Measurements from ENCODE around the gene MEOX2.

DNA sequence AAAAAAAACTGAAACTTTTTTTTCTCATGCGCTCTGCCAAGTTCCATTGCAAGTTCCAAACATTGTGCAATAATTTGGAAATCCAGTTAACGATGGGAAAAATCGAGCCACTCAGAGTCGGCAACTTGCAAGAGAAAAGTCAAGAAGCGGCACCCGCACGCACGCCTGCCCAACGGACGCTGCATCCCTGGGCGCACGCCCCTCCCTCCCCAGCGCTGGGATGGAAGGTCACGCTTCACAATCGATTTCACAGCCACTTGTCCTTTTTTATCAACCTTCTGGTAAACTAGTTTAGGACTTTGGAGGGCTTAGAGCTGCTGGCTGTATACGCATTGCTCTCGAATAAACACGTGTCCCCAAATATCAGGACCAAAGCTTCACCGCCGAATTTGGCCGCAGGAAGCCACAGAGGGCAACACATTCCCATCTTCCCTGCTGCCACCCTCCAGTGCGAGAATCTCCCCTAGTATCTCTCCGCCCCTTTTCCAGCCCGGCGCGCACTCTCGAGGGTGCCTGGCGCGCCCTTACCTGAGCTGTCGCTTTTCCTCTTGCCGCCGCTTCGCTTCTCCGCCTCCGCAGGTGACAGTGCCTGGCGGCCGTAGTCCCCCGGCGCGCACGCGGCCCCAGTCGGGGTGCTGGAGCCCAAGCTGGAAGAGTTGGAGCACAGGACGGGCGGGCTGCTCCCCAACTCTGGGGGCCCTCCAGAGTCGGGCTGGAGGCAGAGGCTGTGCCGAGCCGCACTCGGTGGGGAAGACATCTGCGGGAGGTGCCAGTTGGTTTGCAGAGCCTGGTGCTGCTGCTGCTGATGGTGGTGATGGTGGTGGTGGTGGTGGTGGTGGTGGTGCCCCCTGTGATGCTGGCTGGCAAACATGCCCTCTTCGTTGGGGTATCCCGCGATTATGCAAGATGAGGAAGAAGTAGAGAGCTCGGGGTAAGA lies 857 bp downstream of the MEOX2 start:
- TF ChIP-seq CHD2 (IDR thresholded peaks at IDR 0.05; ENCODE audit: low read length, partially characterized antibody), result no peak
- TF ChIP-seq, protein P1, sequence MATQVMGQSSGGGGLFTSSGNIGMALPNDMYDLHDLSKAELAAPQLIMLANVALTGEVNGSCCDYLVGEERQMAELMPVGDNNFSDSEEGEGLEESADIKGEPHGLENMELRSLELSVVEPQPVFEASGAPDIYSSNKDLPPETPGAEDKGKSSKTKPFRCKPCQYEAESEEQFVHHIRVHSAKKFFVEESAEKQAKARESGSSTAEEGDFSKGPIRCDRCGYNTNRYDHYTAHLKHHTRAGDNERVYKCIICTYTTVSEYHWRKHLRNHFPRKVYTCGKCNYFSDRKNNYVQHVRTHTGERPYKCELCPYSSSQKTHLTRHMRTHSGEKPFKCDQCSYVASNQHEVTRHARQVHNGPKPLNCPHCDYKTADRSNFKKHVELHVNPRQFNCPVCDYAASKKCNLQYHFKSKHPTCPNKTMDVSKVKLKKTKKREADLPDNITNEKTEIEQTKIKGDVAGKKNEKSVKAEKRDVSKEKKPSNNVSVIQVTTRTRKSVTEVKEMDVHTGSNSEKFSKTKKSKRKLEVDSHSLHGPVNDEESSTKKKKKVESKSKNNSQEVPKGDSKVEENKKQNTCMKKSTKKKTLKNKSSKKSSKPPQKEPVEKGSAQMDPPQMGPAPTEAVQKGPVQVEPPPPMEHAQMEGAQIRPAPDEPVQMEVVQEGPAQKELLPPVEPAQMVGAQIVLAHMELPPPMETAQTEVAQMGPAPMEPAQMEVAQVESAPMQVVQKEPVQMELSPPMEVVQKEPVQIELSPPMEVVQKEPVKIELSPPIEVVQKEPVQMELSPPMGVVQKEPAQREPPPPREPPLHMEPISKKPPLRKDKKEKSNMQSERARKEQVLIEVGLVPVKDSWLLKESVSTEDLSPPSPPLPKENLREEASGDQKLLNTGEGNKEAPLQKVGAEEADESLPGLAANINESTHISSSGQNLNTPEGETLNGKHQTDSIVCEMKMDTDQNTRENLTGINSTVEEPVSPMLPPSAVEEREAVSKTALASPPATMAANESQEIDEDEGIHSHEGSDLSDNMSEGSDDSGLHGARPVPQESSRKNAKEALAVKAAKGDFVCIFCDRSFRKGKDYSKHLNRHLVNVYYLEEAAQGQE (IDR thresholded peaks at IDR 0.05), result no peak
- no peak for TF ChIP-seq ESRRA (IDR thresholded peaks at IDR 0.05; ENCODE audit: borderline replicate concordance, low read length)
- TF ChIP-seq, protein P2, sequence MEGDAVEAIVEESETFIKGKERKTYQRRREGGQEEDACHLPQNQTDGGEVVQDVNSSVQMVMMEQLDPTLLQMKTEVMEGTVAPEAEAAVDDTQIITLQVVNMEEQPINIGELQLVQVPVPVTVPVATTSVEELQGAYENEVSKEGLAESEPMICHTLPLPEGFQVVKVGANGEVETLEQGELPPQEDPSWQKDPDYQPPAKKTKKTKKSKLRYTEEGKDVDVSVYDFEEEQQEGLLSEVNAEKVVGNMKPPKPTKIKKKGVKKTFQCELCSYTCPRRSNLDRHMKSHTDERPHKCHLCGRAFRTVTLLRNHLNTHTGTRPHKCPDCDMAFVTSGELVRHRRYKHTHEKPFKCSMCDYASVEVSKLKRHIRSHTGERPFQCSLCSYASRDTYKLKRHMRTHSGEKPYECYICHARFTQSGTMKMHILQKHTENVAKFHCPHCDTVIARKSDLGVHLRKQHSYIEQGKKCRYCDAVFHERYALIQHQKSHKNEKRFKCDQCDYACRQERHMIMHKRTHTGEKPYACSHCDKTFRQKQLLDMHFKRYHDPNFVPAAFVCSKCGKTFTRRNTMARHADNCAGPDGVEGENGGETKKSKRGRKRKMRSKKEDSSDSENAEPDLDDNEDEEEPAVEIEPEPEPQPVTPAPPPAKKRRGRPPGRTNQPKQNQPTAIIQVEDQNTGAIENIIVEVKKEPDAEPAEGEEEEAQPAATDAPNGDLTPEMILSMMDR (IDR thresholded peaks at IDR 0.05), result no peak
- TF ChIP-seq RFX5 (IDR thresholded peaks at IDR 0.05), result no peak
- no peak for TF ChIP-seq POLR2A (IDR thresholded peaks at IDR 0.05; ENCODE audit: low read length)
- TF ChIP-seq EP300 (IDR thresholded peaks at IDR 0.05), result no peak
- TF ChIP-seq GATA3 (IDR thresholded peaks at IDR 0.05; ENCODE audit: borderline replicate concordance), result no peak

Data from A549 (cell line).